HG03469 (cell line): ENCODE measurements around the gene PLA2G4B.
A peak's percentile ranks its signal among the peaks of the same experiment; 100 is the strongest.

Experiments
- ATAC-seq: cut with Tn5 transposase; IDR thresholded peaks from one replicate; pipeline ENCODE4 v1.9.1; 2021; ENCODE audit warnings: mild to moderate bottlenecking, moderate library complexity, moderate number of reproducible peaks; ENCODE audit not compliant: unreplicated experiment

The PLA2G4B gene

DNA sequence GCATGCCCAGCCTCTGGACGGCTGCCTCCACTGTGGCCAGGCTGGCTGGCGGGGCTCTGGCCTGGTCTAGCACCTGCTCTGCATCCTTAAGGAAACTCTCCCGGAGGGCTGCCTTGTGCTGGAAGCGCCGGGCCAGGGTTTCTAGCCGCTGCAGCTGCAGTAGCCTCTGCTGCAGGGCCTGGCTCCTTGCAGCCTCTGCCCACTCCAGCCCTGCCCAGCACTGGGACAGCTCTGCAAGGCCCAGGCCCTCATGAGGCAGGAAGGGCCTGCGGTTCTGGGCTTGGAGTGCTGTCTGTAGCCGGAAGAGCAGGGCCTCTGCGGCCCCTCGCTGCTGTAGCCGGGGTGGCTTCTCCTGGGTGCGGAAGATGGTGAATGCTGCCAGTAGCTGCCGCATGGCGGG, 47.2 kb downstream of the PLA2G4B start:
- ATAC-seq = no peak

DNA sequence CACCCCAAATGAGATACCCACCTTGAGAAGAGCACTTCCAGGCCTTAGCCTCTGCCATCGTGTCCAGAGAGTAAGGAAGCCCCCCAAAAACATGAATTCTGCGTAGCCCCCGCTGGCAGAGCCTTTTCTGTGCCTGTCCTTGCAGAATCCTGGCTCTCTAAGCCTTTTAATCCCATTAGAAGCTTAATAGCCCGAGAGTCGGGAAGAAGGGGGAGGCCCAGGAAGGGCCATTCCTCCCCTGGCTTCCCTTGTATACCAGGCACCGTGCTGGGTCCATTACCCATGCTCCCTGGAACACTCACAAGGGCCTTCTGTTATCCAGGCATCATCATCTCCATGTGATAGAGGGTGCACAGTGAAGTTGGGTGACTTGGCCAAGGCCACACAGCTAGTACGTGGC, 48.1 kb downstream of the PLA2G4B start:
- no peak for ATAC-seq

DNA sequence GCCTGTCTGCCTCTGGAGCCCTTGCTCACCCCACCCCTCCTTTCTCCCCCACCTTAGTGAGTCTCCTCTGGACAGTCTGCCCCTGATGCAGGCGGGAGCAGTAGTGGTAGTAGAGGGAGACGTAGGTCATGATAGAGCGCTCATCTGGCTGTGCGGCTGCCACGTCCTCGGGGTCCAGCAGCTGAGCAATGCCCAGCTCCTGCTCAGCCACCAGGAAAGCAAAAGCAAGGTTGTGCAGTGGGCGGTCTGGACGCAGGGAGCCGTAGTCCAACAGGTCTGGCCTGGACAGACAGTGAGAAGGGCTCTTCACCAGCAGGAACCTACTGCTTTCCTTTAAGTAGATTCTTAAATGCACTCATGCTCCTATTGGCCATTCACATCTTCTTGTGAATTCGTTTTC, 48.5 kb downstream of the PLA2G4B start:
- ATAC-seq = no peak

DNA sequence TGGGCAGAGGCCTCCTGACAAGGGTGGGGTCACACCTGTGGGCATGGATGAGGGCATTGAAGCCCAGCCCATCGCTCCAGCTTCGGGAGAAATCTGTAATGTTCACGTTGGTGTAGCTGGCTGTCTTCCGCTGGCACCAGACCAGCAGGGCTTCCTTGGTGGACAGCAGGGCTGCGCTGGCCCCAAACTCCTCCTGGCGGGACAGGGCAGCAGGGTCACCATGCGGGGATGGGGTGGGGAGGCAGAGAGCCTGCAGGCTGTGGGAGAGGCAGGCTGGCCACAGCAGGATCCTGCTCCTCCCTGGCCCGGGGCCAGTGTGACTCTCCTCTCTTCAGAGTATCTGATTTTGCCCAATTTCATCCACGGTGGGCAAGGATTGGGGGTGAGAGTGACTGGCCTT, 49.2 kb downstream of the PLA2G4B start:
- no peak for ATAC-seq

DNA sequence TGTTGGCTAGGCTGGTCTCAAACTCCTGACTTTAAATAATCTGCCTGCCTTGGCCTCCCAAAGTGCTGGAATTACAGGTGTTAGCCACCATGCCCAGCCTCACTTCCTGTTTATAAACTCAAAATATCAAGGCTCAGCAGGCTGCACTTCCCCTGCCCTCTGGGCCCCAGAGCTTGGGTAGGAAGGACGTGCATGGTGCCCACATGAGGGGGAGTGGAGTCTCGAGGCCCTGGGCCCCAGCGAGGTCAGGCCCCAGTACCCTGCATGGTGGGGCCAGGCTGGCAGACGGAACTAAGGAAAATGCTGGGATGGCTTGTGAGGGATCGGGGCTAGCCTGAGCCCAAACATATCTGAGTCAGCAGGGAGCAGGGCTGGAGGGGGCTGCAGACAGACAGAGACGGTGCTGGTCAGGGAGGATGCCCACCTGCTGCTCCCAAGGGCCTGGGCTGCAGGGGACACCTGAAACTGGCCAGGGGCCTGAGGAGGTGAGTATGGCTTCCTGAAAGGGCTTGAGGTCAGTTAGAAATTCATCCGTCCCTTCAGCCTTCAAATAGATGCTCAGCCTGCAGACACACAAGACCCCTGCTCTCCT, 50.1 kb downstream of the PLA2G4B start:
- ATAC-seq = no peak

DNA sequence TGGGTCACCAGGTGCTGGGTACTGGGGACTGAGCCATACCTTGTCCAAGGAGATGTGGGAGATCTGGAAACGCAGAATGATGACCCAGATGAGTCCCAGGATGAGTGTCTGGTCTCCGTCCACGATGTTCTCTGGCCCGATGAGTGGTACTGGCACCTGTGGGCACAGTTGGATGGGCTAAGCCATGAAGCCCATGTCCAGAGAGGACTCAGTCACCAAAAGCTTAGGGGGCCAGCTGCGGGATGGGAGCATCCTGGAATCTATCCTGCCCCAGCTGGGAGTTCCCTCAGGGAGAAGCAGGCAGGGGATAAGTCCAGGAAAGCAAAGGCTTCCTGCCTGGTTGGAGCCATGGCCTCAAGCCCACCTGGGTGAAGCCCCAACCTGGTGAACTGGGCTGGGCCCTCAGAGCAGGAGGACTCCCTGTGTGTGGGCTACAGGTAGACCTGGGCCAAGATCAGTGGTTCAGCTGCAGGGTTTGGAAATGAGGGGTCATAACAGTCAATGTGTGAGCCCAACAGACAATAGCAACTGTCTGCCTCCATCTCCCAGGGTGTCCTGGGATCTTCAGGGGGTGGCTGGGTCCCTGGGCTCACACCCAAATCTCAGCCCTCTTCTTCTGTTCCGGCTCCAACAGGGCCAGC, 51.5 kb downstream of the PLA2G4B start:
- no peak for ATAC-seq

DNA sequence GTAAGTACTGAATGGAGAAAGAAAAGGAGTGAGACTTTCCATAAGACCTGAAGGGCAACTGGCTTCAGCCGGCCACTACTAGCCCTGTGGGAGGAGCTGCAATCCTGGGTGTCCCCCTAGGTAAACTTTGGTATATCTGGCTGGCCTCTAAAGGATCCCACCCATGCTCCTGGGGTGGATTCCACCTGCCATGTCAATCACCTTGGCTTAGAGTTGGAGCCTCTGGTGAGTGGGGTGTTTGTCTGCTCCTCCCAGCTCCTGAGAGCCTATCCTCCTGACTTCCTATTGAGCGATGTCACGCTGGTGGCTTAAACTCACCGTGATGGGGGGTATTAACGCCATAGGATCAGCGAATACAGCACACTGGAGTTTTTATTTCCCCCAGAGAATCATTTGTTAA, 52.6 kb downstream of the PLA2G4B start:
- ATAC-seq = no peak

DNA sequence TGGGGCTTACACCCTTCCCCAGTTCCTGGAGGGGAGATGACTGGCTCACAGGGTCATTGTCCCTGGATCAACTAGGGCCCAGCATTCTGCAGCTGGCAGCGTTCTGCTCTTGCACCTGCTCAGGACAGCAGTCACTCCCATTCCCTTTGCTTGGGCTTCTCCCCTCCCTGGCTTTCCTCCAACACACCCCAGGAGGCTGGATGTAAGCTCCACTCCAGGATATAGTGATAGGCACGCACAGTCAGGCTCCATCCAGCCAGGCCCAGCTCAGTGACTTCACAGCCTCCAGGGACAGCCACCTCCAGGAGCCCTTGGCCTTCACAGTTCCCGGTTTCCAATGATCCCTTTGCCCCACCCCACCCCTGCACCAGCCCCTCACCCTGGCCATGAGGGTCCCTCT, 53.3 kb downstream of the PLA2G4B start:
- no peak for ATAC-seq

DNA sequence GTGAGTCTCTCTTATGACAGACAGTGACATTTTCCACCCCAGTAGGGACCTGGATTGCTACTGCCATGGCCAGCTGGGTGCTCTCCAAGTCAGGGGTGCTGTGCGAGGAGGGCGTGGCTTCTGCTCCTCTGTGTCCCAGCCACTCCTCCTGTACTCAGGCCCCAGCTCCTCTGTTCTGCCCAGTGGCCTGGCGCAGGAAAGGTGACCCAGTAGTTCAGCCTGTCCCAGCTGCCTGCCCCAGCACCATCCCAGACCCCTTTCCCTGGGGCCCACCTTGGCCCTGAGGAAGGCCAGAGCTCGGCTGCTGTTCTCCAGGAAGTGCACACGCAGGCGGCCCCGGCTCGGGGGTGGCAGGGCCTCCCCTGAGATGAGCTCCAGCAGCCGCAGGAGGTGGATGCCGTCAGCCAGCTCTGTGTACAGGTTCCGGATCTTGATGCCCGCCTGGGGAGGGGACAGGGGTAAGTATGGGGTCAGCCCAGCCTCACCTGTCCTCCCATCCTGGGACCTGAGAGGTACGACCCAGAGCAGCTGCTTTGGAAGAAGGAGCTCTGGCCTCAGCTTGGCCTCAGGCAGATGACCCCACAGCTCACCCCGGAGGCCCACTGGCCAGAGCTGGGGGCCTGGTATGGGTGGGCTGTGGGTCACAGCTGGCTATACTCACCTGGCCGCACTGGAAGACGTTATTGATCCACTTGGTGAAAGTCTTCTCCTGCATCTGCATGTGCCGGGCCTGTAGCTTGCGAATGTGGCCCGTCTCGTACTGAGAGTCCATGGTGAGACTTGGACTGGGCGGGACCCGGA, 54.2 kb downstream of the PLA2G4B start:
- no peak for ATAC-seq

DNA sequence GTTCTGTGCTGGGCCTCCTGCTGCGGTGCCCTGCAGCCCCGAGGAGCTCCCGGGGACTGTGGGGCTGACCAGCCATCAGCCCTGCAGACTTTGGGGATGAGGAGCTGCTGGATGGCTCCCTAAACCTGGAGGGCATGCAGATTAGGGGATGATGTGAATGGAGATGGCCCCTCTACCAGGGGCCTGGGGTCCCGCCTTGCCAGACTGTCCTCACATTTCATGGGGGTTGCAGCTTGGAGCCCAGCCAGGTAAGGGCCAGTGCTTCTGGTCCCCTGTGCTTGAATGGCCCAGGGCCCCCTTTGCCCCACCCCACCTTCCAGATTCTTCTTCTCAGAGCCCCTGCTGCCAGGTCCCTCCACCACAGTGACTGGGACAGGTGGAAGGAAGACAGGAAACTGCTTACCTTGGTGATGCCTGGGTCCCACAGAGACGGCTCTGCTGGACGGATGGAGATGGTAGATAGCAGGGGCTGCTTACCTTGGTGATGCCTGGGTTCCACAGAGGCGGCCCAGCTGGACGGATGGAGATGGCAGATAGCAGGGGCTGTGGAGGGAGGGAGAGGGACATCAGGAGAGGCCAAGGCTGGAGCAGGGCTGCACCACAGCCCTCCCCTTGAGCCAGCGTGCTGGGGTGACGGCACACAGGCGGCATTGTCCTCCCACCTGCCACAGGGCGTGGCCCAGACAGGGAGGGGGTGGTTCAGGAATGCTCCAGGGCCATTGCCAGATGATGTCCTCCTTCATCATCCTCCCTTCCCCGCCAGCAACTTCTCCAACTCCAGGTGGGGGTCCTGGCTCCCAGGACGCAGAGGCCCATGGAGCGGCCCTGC, 55.0 kb downstream of the PLA2G4B start, which contains the start of gene SPTBN5:
Gene SPTBN5, minus strand, starts transcription at position 632 of the 829 bp plus-strand sequence. Its CDS starts 556 bp downstream, at position 76.
- no peak for ATAC-seq

DNA sequence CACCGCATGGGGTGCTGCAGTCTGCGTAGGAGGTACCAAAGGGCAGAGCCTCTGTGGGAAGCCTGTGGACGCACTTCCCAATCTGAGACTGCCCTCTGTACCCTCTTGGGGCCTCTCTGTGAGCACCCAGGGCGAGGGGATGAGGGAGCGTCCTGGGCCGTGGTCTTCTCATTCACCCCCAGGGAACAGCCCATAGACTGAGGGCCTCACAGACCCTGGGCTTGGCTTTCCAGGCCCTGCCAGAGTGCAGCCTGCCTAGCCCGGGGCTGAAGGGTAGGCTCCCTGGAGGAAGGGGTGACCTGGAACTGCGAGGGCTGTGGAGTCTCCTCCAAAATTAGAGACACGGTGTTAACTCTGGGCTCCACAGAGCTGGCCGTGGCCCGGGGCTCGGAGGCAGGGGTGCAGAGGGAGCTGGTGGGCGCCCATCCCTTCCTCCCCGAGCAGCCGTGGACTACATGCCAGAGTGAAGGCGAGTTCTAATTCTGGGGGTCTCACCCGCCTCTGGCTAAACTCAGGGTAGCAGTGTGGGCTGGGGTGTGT, 55.7 kb downstream of the PLA2G4B start:
- no peak for ATAC-seq

DNA sequence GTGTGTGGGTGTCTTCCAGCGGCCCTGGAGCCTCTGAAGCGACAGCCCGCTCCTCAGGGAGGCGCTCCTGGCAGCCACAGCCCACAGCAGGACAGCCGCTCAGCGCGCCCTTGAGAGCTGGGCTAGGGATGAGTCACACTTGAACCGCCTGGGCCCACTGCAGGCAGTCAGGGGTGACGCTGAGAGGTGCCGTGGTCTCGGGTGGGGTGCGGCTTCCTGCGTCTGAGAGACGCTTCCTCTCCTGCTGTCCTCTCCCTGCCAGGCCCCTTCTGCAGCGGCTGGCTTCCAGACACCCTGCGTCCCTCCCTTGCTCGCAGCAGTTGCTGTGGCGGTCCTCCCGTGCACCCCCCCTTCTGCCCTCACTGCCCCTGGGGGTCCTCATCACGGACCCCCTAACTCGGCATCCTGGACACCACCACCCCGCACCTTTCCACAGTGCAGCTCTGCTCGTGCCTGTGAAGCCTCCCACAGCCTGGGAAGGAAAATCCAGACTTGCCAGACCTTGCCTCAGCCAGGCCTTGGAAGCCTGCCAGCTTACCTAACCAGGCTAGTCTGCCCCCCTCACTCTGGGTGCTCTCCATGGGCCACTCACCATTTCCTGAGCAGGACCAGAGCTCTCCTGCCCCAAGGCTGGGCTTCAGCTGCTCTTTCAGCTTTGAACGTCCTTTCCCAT, 56.3 kb downstream of the PLA2G4B start:
- ATAC-seq = peak; percentile 55

DNA sequence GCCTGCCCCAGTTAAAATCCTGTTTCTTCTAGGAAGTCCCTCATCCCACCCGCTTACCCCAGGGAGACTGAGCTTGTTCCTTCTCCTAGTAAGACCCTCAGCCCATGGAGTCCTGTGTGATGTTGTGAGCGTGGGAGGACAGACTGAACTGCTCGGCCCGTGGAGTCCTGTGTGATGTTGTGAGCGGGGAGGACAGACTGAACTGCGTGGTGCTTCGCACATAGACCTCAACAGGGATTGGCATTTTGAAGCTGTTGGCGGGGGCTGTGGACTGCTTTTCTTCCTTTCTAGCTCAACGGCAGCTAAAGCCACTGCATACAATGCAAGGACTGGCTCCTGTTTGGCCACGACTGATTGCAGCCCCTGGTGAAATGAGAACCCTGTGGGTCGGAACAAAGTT, 56.8 kb downstream of the PLA2G4B start:
- ATAC-seq = no peak

DNA sequence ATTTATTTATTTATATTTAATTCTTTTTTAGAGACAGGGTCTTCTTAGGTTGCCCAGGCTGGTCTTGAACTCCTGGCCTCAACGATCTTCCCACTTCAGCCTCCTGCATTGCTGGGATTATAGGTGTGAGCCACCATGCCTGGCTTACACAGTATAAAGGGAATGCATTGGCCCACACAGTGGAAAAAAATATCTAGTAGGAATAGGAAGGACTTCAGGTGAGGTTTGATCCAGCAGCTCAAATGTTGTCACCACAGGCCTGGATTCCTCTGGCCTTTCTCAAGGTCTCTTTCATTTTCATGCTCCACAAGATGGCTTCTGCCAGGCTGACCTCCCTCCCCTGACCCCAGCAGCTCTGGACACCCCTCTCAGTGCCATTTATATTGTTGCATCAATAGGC, 57.3 kb downstream of the PLA2G4B start:
- ATAC-seq = no peak

DNA sequence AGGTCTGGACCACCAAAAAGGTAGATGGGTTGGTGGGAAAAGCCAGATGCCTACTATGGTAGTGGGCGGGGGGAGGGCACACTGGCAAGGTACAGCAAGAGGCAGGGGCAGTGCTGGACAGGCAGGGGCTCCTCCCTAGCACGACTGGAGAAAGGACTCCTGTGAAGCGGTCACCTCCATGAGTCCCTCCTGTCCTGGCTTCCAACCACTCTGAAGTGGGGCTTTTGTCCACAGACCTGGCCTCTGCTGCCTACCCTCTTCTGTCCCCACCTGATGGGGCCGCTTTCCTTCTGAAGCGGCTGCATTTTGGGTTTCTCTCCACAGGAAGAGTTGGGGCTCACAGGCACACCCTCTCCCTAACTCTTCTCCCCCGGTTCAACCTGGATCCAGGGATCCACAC, 57.9 kb downstream of the PLA2G4B start:
- no peak for ATAC-seq

DNA sequence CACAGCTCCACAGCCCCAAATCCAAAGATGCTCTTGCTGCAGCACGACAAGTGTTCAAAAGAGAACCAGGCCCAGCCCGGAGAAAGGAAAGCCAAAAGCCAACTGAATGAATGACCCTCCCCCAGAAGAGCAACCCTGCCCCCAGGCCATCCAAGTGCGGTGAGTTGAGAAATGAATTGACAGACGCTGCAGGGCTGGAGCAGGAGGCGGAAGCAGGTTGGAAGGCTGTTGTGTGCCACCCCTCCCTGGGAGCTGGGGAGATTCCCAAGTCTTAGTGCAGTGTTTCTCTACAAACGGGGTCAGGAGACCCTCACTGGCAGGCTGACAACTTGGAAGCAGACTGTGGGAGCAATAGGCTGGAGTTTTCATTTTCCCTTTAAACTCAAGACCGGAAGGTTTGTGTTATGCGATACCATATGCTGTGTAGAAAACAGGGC, 58.7 kb downstream of the PLA2G4B start:
- no peak for ATAC-seq
